Activated CD4-positive, CD25-positive, alpha-beta regulatory T cell treated with anti-CD3 and anti-CD28 coated beads, Interleukin-2, amount 50 U/mL, for 16 hours (primary cell): Measurements from ENCODE around the gene SRGAP1.
"Not testable (repeated sequence)": the region's sequence is repeated elsewhere in the genome, so short reads cannot be mapped to it uniquely, and the experiment has no call there.

Source experiments
- DNase-seq: peaks from one replicate; pipeline ENCODE4 v3.0.0-alpha.2; 2020; ENCODE audit warnings: low read depth, low spot score

The SRGAP1 gene

GRCh38 chr12:64007853-64008252, 163.4 kb downstream of the SRGAP1 start:
- DNase-seq = no peak

DNA sequence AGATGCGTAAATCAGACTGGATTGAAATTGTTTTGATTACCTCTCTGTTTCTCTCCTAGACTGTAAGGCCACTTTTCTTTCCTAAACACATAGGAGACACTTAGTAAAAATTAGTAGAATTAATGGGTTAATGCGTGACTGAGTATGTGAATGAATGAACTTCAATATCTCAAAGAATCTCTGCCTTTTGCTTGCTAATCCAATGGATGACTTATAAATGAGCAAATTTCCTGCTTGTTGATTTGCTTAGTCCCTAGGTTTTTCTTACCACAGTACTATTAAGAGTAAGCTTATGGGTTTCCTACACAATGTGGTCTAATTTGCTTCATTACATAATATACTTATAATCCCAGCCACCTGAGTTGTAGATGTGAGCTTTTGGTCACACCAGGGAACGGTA, 164.1 kb downstream of the SRGAP1 start:
- DNase-seq = no peak

GRCh38 chr12:64009321-64010068, 165.0 kb downstream of the SRGAP1 start:
- DNase-seq = no peak

DNA sequence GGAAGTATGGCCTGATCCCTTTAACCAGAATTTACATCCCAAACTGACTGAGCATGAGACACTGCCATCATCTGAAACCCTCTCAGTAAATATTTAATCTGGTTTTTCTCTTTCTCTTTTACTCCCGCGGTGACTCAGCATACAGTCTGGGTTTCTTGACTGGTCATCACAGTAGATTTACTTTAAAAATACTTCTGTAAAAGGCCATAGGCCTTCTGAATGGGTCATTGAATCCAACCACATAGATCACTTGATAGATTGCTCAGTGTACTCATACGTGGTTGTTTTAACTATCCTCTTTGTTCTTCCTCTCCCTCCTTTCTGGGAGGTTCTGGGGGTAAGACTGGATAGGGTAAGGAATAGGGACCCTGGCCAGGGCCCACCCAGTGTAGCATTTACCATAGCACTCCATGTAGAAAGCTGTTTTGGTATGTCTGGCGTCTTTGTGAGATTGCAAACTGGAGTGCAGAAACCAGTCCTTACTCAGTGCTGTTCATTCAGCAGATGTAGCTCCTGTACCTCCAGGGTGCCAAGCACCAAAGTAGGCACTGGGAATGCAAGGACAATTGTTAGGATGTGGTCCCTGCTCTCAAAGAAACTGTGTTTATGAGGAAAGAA, 165.7 kb downstream of the SRGAP1 start:
- no peak for DNase-seq

DNA sequence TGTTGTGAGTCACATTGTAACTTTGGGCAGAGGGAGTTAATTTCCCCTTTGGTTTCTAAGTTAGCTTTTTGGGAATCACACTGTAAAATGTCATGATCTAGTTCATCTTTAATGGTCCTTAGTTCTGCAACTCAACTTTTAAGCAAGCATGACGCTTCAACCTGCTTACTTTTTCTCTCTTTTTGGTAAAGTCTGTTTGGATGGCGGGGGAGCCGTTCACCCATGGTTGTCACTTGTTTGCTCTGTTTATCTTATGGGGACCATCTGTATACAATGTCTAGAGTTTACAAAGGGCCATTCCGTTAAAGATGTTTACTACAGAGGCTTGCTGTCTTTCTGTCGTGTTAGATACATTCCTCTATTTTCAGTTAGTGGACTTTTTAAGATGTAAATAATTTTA, 172.0 kb downstream of the SRGAP1 start:
- DNase-seq = no peak

- not testable (repeated sequence) for DNase-seq
Observed at GRCh38 chr12:64018116-64018515, 173.6 kb downstream of the SRGAP1 start.

DNA sequence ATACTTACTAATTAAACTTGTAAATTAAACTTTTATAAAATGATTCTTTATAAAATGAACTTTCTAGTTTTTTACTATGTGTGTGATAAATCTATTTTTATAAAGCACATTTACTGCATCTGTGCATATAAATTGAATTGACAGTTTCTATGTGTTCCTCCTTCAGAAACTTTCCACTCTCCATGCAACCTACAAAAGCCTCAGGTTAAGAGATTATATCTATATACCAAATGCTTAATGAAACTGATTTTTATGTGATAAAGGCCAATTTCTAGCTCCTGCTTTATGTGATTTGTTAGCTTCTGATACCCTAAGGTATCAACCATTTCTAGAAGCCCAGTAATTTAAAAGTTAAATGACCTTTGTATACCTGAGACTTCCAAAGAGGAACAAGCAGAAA, 174.0 kb downstream of the SRGAP1 start:
- DNase-seq = no peak

DNA sequence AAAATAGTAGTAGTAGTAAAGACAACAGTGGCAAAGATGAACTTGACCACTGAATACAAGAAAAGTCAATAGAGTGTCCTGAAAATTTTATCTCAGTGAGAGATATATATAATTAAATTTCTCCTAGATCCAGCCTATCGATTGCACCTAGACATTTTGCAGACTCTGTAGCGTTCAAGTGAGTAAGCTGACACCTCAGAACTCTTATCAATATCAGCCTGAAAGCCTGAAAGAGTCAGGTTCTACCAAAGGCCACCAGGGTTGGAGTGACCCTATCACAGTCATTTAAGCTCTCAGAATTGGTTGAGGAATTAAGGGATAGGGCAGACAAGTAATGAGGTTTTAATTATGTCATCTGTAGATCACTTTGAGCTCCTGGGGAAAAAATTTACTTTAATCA, 174.6 kb downstream of the SRGAP1 start:
- DNase-seq = no peak

DNA sequence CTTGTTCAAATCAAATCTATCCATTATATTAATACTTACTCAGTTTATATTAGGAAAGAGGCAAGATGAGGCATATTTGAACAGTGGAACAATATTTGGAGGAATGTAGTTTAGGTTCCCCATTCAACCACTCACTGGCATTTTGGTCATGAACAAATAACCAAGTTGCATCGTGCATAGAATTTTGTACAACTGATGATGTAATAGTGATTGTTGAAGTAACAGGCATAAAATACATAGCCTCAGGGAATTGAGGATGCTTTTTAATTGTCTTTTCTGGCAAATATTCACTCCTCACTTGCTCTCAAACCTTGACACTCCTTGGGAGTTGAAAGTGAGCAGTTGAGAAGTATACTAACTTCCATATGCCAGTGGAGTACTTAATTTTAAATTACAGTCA, 175.2 kb downstream of the SRGAP1 start:
- DNase-seq = no peak

GRCh38 chr12:64025174-64025958, 180.9 kb downstream of the SRGAP1 start:
- DNase-seq = no peak

DNA sequence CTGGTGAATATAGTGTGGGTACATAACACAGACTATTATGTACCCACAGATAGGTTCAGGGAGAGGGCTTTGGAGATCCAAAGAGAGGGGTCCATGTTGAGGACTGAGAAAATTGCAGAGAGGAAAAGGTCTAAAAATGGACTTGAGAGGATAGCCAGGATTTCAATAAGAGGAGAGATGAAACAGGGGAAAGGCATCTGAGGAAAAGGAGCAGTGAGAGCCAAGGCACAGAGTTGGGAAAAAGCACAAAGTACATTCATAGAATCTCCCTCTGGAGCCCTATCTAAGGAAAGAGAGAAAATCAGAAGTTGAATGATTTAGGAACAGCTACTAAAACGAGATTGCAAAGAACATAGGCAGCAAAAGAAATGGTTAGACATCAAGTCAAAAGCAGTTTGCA, 182.8 kb downstream of the SRGAP1 start:
- DNase-seq = no peak

DNA sequence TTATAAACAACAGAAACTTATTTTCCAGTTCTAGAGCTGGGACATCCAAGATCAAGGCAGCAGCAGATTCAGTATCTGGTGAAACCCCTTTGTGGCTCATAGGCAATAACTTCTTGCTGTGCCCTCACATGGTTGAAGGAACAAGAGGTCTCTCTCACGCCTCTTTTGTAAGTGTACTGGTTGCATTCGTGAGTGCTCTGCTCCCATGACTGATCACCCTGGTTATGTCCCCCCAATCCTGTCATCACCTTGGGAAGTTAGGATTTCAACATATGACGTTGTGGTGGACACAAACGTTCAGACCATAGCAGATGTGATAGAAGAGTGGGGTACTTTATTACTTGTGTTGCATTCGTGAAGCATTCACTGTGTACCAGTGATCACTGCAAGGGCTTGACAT, 184.0 kb downstream of the SRGAP1 start:
- no peak for DNase-seq

DNA sequence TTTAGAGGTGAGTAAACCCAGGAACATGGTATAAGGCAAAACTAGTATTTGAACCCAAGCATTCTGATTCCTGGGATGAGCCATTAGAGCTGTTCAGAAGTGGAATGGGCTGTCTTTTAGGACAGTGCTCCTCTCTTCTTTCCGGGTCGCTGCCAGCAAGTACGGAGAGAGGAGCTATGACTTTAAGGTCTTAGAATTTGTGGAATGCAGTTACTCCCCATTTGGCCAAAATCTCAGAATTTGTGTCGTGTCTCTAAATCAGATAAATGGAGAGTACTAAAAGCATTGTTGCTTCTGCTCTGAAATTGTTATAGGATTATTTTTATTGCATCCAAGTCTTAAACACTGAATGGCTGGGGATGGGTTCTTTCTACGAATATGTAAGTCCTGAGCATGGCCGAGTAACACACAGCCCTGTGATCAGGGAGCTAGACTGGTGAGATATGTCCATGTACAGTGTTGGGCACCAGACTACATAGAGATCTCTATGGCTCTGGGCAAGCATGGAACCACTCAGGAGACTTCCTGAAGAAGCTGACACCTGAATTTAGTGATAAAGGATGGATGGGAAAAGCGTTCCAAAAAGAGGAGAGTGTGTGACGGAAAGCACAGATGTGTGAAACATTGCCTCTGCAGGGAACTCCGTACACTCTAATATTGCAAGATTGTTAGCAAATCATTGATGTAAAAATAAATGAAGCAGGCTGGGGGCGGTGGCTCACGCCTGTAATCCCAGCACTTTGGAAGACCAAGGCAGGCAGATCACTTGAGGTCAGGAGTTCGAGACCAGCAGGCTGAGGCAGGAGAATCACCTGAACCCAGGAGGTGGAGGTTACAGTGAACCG, 184.7 kb downstream of the SRGAP1 start:
- no peak for DNase-seq

GRCh38 chr12:64030155-64030554, 185.7 kb downstream of the SRGAP1 start:
- no peak for DNase-seq

- DNase-seq = not testable (repeated sequence)
Observed at GRCh38 chr12:64034056-64034455, 189.6 kb downstream of the SRGAP1 start.

DNA sequence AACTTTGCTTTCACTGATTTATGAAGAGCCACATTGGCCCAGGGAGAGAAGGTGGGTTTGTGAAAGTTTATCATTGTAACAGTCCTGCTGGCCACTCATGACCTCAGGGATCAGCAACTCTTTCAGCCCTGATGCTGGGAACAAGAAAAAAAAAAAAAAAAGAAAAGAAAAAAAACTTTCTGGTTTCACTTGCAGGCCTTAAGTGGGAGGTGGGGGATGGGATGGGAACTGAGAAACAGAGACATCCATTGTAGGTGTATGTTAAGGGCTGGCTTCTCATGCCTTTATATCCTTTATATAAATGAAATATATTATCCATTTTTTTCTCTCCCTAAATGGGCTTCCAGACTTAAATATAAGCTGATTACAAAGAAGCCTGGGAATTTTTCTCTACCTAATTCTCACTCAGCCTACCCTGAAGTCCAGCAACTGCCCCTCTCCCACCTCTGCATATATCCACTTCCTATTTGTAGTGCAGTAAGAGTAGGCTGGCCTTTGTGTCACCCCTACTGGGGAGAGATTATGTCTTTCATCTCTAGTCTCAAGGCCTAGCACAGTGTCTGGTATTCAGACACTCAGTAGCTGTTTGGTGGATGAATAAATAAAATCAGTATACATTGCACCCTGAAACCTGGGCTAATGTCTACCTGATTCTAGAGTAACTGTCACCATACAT, 190.5 kb downstream of the SRGAP1 start:
- no peak for DNase-seq

DNA sequence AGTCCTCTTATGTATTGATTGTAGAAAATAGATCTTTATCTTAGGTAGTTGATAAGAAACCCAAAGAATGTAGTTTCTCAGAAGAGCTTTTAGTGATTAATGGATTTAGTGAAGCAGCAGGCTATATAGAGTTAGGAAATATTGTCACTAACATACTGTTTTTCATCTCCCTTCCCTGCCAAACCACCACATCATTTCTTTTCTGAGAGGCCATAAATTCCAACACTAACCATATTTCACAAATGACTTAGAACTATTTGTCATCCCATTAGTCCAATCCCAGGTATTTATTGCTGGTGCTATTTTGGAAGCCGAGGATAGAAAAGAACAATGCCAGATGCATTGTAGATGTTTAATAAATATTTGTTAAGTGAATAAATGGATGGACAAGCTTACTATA, 191.9 kb downstream of the SRGAP1 start:
- DNase-seq = no peak

DNA sequence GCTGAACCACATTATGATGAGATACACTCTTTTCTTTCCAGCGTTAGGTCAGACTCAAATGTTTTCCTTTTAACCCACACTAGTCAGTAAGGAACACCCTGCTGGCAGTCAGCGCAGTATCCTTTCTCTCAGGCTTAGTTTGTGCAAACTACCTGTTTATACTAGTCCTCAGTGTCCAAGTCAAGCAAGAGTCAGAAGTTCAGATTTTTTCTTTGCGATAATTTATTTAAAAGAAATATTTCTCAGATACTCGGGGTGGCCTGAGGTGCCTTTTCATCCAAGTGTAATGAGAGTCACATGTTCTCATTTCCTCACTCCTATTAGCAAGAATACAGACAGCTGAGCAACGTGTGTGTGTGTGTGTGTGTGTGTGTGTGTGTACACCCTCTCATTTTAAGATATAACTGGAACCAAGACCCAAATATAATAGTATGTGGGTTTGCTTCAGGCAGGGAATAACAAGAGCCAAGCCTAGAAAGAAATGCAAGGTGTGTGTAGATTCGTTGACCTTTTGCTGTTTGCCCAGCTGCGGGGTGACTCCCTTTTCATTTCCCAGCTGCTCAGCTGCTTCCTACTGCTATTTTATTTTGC, 194.9 kb downstream of the SRGAP1 start:
- no peak for DNase-seq

GRCh38 chr12:64042911-64043310, 198.4 kb downstream of the SRGAP1 start:
- DNase-seq = no peak

DNA sequence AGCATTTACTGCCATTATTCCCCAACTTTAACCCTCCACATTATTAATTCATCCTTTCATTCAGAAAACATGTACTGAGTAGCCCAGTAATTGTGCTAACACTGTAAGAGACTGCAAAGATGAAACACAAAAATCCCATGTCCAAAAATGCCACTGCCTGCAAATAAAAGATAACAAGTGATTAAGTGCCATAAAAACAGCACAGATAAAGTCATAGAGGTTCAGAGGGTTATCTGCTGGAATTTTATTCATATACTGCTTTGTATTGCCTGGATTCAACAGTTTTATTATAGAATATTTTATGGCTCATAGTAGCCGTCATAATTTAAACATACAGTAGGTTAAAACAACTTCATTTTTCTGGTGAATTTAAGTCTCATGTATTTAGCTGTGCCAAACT, 199.7 kb downstream of the SRGAP1 start:
- DNase-seq = no peak

DNA sequence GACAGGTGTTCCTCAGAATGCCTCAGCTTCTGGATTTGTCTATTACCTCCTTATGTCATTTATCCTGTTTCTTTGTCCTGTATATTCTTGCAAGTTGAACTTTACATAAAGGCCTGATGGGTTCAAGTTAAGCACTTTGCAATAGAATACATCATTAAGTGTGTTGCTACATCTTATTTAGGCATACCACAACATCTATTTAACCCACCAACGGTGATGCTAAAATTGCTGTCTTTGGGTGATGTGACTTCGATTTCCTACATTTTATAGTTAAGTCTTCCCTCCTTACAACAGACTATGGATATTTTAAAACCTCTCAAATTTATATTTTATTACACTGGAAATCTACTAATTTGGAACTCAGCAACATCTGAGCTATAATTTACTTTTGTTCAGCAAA, 206.6 kb downstream of the SRGAP1 start:
- no peak for DNase-seq
